HepG2 (cell line): Measurements from ENCODE around the gene PSMB2. TPM values are rescaled to one million over a fixed set of nuclear protein-coding genes. Genes with fewer than 3 reads are reported as not detected.

Experiments
- CREM ChIP-seq, 2 experiments: sonication (generic) in 1 of 2; formaldehyde crosslinking in 1 of 2; IDR thresholded peaks; 2 replicates each; pipeline versions ENCODE4 v1.4.0 to v1.6.1; 2016 to 2020; ENCODE audit warnings: antibody characterized with exemption in 1 of 2, mild to moderate bottlenecking in 1 of 2, missing genetic modification reagents in 1 of 2
- ELF3 ChIP-seq: IDR thresholded peaks from 2 replicates; pipeline ENCODE4 v1.6.1; 2016; ENCODE audit warnings: missing genetic modification reagents, missing compliant biosample characterization
- HMG20A ChIP-seq: IDR thresholded peaks from 2 replicates; pipeline ENCODE4 v1.6.1; 2016; ENCODE audit warnings: borderline replicate concordance
- HNRNPK ChIP-seq: fragments of 200-400 bp; formaldehyde crosslinking; IDR thresholded peaks from 2 replicates; pipeline ENCODE4 v1.6.1; 2018; ENCODE audit warnings: low read length, low read depth, moderate library complexity, mild to moderate bottlenecking; ENCODE audit not compliant: poor library complexity, severe bottlenecking
- NAIF1 ChIP-seq: sonication (generic); formaldehyde crosslinking; IDR thresholded peaks from 2 replicates; pipeline ENCODE4 v1.5.0; 2020; ENCODE audit warnings: mild to moderate bottlenecking, missing genetic modification reagents, borderline replicate concordance
- RBAK ChIP-seq: sonication (generic); formaldehyde crosslinking; IDR thresholded peaks from 2 replicates; pipeline ENCODE4 v1.5.1; 2020; ENCODE audit warnings: mild to moderate bottlenecking, missing genetic modification reagents
- REST ChIP-seq, 2 experiments: IDR thresholded peaks; 2 replicates each; pipeline ENCODE4 v1.6.1; 2011 to 2012; ENCODE audit warnings: low read length in 2 of 2, borderline replicate concordance in 1 of 2, low read depth in 1 of 2, mild to moderate bottlenecking in 1 of 2, moderate library complexity in 1 of 2
- SP140L ChIP-seq: sonication (generic); formaldehyde crosslinking; IDR thresholded peaks from 2 replicates; pipeline ENCODE4 v1.4.0; 2020; ENCODE audit warnings: missing genetic modification reagents, borderline replicate concordance
- SRY ChIP-seq: sonication (generic); formaldehyde crosslinking; IDR thresholded peaks from 2 replicates; pipeline ENCODE4 v1.8.0; 2022; ENCODE audit warnings: mild to moderate bottlenecking, missing genetic modification reagents
- ZNF30 ChIP-seq: sonication (generic); formaldehyde crosslinking; IDR thresholded peaks from 2 replicates; pipeline ENCODE4 v1.5.0; 2020; ENCODE audit warnings: mild to moderate bottlenecking, missing genetic modification reagents
- polyA plus RNA-seq, 8 experiments: library from polyadenylated mRNA; depleted of rRNA in 3 of 8; stranded (reverse) in 7 of 8; unstranded in 1 of 8; fragments of >200 nt; fragmentation: Illumina TruSeq in 4 of 8; extraction: Trizol in 4 of 8; gene quantifications; 2 replicates each; pipeline versions ENCODE4 v1.2.1 to v1.2.3, GENCODE V29; 2011 to 2016; ENCODE audit warnings: low read depth in 4 of 8, missing spikeins in 1 of 8, mixed read lengths in 1 of 8; ENCODE audit not compliant: insufficient read depth in 1 of 8
- total RNA-seq, 5 experiments: library from RNA; depleted of rRNA; stranded (reverse); fragments of >200 nt; fragmentation: Illumina TruSeq; extraction: Trizol; gene quantifications; 2 replicates each; pipeline ENCODE4 v1.2.3, GENCODE V29; 2016; ENCODE audit warnings: low read depth in 1 of 5
- TF ChIP-seq, protein P1 (sequence below): sonication (generic); formaldehyde crosslinking; IDR thresholded peaks from 2 replicates; pipeline ENCODE4 v1.4.0; 2020; ENCODE audit warnings: missing genetic modification reagents, borderline replicate concordance
- TF ChIP-seq, protein P2 (sequence below): sonication (generic); formaldehyde crosslinking; IDR thresholded peaks from 2 replicates; pipeline ENCODE4 v1.4.0; 2020; ENCODE audit warnings: missing genetic modification reagents
- TF ChIP-seq, protein P3 (sequence below): sonication (generic); formaldehyde crosslinking; IDR thresholded peaks from 2 replicates; pipeline ENCODE4 v1.4.0; 2020; ENCODE audit warnings: missing genetic modification reagents

Gene PSMB2
- total and polyA plus RNA-seq, 2 of the 13 experiments (the other 11 are each of a cell fraction or from before 2014, with no cell fraction given): 60.6 to 62.2 TPM

- TF ChIP-seq, protein P1, sequence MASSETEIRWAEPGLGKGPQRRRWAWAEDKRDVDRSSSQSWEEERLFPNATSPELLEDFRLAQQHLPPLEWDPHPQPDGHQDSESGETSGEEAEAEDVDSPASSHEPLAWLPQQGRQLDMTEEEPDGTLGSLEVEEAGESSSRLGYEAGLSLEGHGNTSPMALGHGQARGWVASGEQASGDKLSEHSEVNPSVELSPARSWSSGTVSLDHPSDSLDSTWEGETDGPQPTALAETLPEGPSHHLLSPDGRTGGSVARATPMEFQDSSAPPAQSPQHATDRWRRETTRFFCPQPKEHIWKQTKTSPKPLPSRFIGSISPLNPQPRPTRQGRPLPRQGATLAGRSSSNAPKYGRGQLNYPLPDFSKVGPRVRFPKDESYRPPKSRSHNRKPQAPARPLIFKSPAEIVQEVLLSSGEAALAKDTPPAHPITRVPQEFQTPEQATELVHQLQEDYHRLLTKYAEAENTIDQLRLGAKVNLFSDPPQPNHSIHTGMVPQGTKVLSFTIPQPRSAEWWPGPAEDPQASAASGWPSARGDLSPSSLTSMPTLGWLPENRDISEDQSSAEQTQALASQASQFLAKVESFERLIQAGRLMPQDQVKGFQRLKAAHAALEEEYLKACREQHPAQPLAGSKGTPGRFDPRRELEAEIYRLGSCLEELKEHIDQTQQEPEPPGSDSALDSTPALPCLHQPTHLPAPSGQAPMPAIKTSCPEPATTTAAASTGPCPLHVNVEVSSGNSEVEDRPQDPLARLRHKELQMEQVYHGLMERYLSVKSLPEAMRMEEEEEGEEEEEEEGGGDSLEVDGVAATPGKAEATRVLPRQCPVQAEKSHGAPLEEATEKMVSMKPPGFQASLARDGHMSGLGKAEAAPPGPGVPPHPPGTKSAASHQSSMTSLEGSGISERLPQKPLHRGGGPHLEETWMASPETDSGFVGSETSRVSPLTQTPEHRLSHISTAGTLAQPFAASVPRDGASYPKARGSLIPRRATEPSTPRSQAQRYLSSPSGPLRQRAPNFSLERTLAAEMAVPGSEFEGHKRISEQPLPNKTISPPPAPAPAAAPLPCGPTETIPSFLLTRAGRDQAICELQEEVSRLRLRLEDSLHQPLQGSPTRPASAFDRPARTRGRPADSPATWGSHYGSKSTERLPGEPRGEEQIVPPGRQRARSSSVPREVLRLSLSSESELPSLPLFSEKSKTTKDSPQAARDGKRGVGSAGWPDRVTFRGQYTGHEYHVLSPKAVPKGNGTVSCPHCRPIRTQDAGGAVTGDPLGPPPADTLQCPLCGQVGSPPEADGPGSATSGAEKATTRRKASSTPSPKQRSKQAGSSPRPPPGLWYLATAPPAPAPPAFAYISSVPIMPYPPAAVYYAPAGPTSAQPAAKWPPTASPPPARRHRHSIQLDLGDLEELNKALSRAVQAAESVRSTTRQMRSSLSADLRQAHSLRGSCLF (CRISPR knock-in tag): no peak
- TF ChIP-seq REST (IDR thresholded peaks at IDR 0.05; ENCODE audit: borderline replicate concordance in 1 of 2, low read depth in 1 of 2, low read length in 2 of 2): peak in 1 of 2 experiments; percentile 48; a peak in 1 of 4 replicates
- TF ChIP-seq, protein P2, sequence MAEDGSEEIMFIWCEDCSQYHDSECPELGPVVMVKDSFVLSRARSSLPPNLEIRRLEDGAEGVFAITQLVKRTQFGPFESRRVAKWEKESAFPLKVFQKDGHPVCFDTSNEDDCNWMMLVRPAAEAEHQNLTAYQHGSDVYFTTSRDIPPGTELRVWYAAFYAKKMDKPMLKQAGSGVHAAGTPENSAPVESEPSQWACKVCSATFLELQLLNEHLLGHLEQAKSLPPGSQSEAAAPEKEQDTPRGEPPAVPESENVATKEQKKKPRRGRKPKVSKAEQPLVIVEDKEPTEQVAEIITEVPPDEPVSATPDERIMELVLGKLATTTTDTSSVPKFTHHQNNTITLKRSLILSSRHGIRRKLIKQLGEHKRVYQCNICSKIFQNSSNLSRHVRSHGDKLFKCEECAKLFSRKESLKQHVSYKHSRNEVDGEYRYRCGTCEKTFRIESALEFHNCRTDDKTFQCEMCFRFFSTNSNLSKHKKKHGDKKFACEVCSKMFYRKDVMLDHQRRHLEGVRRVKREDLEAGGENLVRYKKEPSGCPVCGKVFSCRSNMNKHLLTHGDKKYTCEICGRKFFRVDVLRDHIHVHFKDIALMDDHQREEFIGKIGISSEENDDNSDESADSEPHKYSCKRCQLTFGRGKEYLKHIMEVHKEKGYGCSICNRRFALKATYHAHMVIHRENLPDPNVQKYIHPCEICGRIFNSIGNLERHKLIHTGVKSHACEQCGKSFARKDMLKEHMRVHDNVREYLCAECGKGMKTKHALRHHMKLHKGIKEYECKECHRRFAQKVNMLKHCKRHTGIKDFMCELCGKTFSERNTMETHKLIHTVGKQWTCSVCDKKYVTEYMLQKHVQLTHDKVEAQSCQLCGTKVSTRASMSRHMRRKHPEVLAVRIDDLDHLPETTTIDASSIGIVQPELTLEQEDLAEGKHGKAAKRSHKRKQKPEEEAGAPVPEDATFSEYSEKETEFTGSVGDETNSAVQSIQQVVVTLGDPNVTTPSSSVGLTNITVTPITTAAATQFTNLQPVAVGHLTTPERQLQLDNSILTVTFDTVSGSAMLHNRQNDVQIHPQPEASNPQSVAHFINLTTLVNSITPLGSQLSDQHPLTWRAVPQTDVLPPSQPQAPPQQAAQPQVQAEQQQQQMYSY (CRISPR knock-in tag): no peak
- no peak for TF ChIP-seq RBAK (CRISPR knock-in tag)
- 0 out of 2 replicates have a peak, but pooled peaks have one; percentile 33 for TF ChIP-seq NAIF1
- TF ChIP-seq, protein P3, sequence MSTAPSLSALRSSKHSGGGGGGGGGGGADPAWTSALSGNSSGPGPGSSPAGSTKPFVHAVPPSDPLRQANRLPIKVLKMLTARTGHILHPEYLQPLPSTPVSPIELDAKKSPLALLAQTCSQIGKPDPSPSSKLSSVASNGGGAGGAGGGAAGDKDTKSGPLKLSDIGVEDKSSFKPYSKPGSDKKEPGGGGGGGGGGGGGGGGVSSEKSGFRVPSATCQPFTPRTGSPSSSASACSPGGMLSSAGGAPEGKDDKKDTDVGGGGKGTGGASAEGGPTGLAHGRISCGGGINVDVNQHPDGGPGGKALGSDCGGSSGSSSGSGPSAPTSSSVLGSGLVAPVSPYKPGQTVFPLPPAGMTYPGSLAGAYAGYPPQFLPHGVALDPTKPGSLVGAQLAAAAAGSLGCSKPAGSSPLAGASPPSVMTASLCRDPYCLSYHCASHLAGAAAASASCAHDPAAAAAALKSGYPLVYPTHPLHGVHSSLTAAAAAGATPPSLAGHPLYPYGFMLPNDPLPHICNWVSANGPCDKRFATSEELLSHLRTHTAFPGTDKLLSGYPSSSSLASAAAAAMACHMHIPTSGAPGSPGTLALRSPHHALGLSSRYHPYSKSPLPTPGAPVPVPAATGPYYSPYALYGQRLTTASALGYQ (CRISPR knock-in tag): no peak
- TF ChIP-seq CREM (IDR thresholded peaks at IDR 0.05): peak; percentile 89
- no peak for TF ChIP-seq CREM (CRISPR knock-in tag; IDR thresholded peaks at IDR 0.05)
- TF ChIP-seq SP140L (CRISPR knock-in tag): no peak
- no peak for TF ChIP-seq HNRNPK
- TF ChIP-seq SRY (CRISPR knock-in tag): no peak
- no peak for TF ChIP-seq HMG20A
- TF ChIP-seq ZNF30 (CRISPR knock-in tag): no peak
- no peak; the same call in none of the 2 replicates for TF ChIP-seq ELF3 (CRISPR knock-in tag)
Observed at GRCh38 chr1:35557611-35558373, 83.5 kb downstream of the PSMB2 start, which contains the start of gene NCDN (continued).
